Glutamatergic neuron (in vitro differentiated cells): ENCODE results near the gene BCORL1. TPM values are rescaled to one million over a fixed set of nuclear protein-coding genes. Genes with fewer than 3 reads are reported as not detected.
A peak's percentile ranks its signal among the peaks of the same experiment; 100 is the strongest.

ENCODE experiments used
- DNase-seq: peaks from one replicate; pipeline ENCODE4 v3.0.0; 2022
- H3K27ac Mint-ChIP-seq: one replicate; pipeline ENCODE4 v1.8.0; 2020; ENCODE audit warnings: mild to moderate bottlenecking, mixed read lengths, inconsistent platforms; ENCODE audit not compliant: unreplicated experiment
- H3K27me3 Mint-ChIP-seq: one replicate; pipeline ENCODE4 v1.8.0; 2020; ENCODE audit warnings: mild to moderate bottlenecking, moderate library complexity, mixed read lengths, inconsistent platforms; ENCODE audit not compliant: unreplicated experiment
- H3K36me3 Mint-ChIP-seq: one replicate; pipeline ENCODE4 v1.8.0; 2020; ENCODE audit warnings: mild to moderate bottlenecking, mixed read lengths, inconsistent platforms; ENCODE audit not compliant: unreplicated experiment
- H3K4me1 Mint-ChIP-seq: one replicate; pipeline ENCODE4 v1.8.0; 2020; ENCODE audit warnings: mild to moderate bottlenecking, low read depth, mixed read lengths, inconsistent platforms; ENCODE audit not compliant: unreplicated experiment
- H3K4me3 Mint-ChIP-seq: one replicate; pipeline ENCODE4 v1.8.0; 2020; ENCODE audit warnings: mild to moderate bottlenecking, mixed read lengths, inconsistent platforms; ENCODE audit not compliant: unreplicated experiment
- H3K9me3 Mint-ChIP-seq: one replicate; pipeline ENCODE4 v1.8.0; 2020; ENCODE audit warnings: mild to moderate bottlenecking, moderate library complexity, mixed read lengths, inconsistent platforms; ENCODE audit not compliant: unreplicated experiment
- total RNA-seq: library from RNA; stranded (reverse); fragmentation: NEBNext Ultra II Directional; extraction: Animal tissue kit (Norgen Biotek cat#: 25700); gene quantifications from one replicate; pipeline ENCODE4 v1.2.1, GENCODE V29; 2021; ENCODE audit not compliant: unreplicated experiment
- TF ChIP-seq, protein P1 (sequence below): fragments of 200-600 bp; sonication (generic); IDR thresholded peaks from one replicate; pipeline ENCODE4 v1.5.0; 2021; ENCODE audit not compliant: partially characterized antibody, unreplicated experiment

Gene BCORL1
- total RNA-seq, 1 donor from 2014 or later = 14.7 TPM

DNA sequence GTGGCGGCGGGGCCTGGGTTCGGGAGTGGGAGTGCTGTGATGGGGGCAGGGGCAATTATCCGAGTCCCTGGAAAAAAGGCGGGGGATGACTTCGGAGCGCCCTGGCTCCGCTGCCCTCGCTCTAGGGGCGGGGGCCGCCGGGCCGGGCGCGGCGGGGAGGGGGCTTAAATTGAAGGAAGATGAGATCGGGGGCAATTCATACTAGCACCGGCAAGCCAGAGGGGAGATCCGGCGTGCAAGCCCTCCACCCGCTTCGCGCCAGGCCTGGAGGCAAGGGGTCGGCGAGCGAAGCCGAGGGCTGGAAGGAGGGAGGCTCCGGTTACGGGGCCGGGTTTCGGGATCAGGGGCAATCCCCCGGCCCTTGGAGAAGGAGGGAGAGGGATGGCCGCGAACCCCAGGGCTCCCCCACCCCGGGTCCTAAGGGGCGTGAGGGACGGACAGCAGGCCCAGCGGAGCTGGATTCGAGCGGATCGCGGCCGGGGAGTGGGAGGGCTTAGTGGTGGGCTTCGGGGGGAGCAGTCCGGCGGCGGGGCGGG lies 1.2 kb downstream of the BCORL1 start:
- no peak overlapping the region for H3K27ac Mint-ChIP-seq
- peaks cover 2% of the 10 kb centered on the region for H3K9me3 Mint-ChIP-seq
- peak; percentile 35 for DNase-seq
- no peak overlapping the region for H3K4me3 Mint-ChIP-seq
- H3K27me3 Mint-ChIP-seq = peaks cover 17% of the 10 kb centered on the region
- no peaks in the 10 kb centered on the region for H3K36me3 Mint-ChIP-seq
- TF ChIP-seq, protein P1, sequence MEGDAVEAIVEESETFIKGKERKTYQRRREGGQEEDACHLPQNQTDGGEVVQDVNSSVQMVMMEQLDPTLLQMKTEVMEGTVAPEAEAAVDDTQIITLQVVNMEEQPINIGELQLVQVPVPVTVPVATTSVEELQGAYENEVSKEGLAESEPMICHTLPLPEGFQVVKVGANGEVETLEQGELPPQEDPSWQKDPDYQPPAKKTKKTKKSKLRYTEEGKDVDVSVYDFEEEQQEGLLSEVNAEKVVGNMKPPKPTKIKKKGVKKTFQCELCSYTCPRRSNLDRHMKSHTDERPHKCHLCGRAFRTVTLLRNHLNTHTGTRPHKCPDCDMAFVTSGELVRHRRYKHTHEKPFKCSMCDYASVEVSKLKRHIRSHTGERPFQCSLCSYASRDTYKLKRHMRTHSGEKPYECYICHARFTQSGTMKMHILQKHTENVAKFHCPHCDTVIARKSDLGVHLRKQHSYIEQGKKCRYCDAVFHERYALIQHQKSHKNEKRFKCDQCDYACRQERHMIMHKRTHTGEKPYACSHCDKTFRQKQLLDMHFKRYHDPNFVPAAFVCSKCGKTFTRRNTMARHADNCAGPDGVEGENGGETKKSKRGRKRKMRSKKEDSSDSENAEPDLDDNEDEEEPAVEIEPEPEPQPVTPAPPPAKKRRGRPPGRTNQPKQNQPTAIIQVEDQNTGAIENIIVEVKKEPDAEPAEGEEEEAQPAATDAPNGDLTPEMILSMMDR = no peak
- H3K4me1 Mint-ChIP-seq = no peaks in the 10 kb centered on the region

DNA sequence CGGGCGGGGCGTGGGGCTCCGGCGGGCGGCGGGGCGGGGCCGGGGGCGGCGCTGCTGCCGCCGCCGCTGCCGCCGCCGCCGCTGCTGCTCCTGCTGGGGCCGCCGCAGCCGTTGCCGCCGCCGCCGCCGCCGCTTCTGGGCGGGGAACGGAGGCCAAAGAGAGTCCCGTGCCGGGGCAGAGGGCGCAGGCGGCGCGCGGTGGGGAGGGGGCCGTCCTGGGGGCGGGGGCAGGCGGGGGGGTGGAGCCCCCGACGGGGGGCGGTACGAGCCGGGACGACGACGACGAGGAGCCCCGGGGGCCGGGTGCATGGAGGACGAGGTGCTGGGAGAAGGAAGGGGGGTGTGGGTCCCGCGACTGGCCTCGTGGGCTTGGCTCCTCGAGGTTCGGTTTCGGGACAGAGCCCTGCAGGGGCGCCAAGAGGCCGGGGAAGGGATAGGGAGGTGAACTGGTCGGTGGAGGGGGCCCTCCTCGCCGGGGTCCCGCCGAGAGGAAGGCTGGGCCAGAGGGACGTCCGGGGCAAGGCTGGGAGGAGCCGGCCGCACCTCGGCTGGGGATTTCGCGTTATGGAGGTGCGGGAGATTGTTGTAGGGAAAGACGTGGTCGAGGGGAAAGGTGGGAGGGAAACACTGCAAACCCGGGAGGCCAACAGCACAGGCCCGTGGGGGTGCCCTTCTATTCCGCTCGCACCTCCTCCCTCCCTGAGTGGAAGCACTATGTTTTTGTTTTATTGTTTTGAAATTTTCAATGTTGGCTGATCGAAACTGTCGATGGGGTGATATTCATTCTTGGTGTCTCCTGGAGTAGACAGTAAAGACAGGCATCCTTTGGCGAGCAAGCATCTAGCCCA lies 1.9 kb downstream of the BCORL1 start:
- DNase-seq = peak; percentile 41
- TF ChIP-seq, protein P1 = no peak
- peak overlapping the region; percentile 82 for H3K4me3 Mint-ChIP-seq
- H3K9me3 Mint-ChIP-seq = no peaks in the 10 kb centered on the region
- peaks cover 12% of the 10 kb centered on the region for H3K27me3 Mint-ChIP-seq
- no peaks in the 10 kb centered on the region for H3K36me3 Mint-ChIP-seq
- no peak overlapping the region for H3K27ac Mint-ChIP-seq
- no peaks in the 10 kb centered on the region for H3K4me1 Mint-ChIP-seq

DNA sequence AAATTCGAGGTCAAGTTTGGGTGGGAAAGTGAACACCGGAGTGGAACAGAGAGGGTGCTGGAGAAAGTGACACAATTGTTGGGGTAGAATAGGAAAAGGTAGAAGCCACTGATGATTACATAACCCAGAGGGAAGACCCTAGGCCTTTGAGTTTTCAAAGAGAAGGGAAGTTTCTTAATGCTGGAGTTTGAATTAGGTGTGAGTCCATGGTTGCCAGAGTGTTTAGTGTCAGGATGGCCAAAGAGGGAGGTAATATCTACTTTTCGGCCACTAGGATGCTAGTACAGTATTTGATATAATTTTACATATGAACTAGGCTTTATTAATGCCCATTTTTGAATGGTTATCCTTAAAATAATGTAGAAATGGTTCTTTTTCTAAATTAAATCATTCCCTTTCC lies 5.4 kb downstream of the BCORL1 start:
- peaks cover 10% of the 10 kb centered on the region for H3K27me3 Mint-ChIP-seq
- TF ChIP-seq, protein P1 = no peak
- no peaks in the 10 kb centered on the region for H3K9me3 Mint-ChIP-seq
- H3K4me1 Mint-ChIP-seq = no peaks in the 10 kb centered on the region
- H3K27ac Mint-ChIP-seq = no peak overlapping the region
- no peaks in the 10 kb centered on the region for H3K36me3 Mint-ChIP-seq
- DNase-seq = no peak
- no peak overlapping the region for H3K4me3 Mint-ChIP-seq

DNA sequence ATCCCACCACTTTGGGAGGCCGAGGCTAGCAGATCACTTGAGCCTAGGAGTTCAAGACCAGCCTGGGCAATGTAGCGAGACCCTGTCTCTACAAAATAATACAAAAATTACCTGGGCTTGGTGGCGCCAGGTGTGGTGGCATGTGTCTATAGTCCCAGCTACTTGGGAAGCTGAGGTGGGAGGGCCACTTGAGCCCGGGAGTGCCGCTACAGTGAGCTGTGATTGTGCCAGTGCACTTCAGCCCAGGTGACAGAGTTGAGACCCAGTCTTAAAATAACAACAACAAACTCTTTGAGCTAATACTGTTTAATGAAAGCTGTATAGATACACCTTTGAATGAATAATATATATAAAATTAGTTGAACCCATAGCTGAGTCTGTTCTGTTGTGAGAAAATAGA lies 9.7 kb downstream of the BCORL1 start:
- no peak overlapping the region for H3K27ac Mint-ChIP-seq
- no peaks in the 10 kb centered on the region for H3K36me3 Mint-ChIP-seq
- no peak overlapping the region for H3K4me3 Mint-ChIP-seq
- no peaks in the 10 kb centered on the region for H3K4me1 Mint-ChIP-seq
- TF ChIP-seq, protein P1 = no peak
- peaks cover 6% of the 10 kb centered on the region for H3K27me3 Mint-ChIP-seq
- no peaks in the 10 kb centered on the region for H3K9me3 Mint-ChIP-seq
- no peak for DNase-seq

DNA sequence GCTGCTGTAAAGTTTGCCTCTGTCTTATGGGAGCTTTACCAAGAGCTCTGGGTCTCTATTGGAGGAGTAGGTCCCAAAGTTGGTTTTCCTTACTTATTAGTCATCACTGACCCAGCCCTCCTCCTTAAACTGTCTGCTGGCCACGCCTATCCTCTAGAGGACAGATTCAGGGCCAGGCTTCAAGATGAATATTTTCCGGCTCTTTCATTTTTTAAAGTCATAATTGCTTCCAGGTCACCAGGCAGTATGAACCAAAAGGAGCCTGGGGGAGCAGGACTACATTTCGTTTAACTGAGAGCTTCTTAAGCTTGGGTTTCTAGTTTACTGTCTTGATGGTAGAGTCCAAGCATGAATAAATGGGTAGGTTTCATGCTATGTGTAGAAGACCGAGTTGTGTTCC lies 13.7 kb downstream of the BCORL1 start:
- Mint-ChIP-seq H3K27me3 (no peaks in the 10 kb centered on the region), H3K9me3 (peaks cover 2% of the 10 kb centered on the region), H3K36me3 (no peaks in the 10 kb centered on the region), H3K4me1 (no peaks in the 10 kb centered on the region), H3K4me3 (no peak overlapping the region), H3K27ac (no peak overlapping the region)
- no peak for DNase-seq
- TF ChIP-seq, protein P1 = no peak
